ENCODE measurements around the gene BPHL.
"Not testable (repeated sequence)": the region's sequence is repeated elsewhere in the genome, so short reads cannot be mapped to it uniquely, and the experiment has no call there.

The BPHL gene

DNA sequence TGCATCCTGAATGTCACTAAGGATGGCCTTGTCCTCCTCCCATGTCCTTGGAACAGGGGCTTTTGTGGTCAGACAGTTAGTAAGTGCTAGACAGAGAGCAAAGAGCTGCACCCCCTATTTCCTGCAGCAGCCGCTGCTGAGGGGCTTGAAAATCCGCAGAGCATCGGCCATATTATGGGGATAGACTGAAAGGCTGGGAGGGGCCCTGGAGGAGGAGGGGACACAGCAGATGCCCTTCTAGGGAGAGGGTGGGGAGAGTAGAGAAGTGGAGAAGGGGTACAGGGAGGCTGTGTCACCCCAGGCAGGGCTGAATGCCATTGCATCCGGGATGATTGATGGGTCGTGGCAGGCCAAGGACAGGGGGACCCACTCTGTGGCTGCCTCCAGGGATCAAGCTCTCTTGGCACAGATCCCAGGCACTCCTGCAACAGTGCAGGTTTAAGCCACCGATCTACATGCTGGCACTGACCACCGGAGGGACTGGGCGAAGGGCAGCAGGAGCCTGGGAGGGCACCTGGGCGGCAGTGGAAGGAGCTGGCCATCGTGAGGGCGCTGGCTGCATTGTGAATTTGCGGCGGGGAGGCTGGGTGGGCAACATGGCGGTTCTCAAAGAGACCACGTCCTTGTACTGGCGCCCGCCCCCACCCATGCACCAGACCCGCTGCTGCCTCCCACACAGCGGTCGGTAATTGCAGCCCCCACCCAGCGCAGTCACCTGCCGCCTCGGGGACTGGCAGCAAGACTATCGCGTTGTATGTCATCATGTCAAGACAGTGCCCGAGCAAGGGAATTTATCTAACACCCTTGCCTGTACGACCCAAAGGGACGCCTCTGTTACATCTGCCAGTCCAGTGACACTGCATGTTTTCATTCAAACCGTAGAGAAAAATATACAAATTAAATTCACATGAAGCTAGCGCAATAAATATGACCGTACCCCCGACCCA, 37.9 kb downstream of the BPHL start:
- not testable (repeated sequence) for DNase-seq (ENCODE audit: low read depth in 2 of 2)

DNA sequence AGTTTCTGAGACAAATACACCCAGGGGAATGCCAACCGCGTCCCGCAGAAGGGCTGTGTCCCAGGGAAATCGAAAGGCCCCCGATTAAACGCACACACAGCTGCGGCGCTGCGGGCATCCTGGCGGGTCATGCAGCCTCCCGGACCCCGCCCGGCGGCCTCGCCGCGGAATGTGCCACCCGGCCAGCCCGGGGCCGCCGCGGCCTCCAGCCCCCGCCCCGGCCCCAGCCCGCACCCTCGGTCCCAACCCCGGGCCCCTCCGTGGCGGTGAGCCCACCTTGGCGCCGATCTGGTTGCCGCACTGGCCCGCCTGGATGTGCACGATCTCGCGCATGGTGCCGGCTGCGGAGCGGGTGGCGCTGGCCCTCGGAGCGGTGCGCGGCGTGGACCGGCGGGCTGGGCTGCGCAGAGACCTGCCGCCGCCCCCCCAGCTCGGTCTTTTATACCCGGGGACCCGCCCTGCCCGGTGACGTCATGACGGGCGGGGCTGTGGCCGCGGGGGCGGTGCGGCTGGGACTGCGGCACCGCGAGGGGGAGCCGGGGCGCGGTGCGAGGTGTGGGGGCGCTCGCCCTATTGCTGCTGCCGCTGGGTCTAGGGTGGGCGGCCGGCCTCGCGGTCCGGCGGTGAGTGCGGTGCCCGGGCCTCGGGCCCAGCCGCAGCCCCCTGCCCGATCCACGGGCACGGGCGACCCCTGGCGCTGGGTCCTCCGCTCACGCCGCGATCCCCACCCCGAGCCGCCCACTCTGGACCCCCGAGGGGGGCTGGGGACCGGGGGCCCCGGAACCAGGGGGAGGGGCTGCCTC, 38.8 kb downstream of the BPHL start, which contains the start of gene TUBB2A:
TUBB2A (minus strand) TSS at position 414 of the 803 bp plus-strand sequence; CDS start at position 333, 81 bp downstream.
- DNase-seq (ENCODE audit: low read depth in 2 of 2), result peak; percentile 62 to 68

GRCh38 chr6:3159805-3160781, 41.6 kb downstream of the BPHL start:
- DNase-seq (ENCODE audit: low read depth in 2 of 2), result no peak

GRCh38 chr6:3162067-3162497, 43.6 kb downstream of the BPHL start:
- DNase-seq (ENCODE audit: low read depth in 2 of 2), result no peak

GRCh38 chr6:3162565-3163247, 44.2 kb downstream of the BPHL start:
- DNase-seq (ENCODE audit: low read depth in 2 of 2), result peak in 1 of 2 experiments; percentile 45

DNA sequence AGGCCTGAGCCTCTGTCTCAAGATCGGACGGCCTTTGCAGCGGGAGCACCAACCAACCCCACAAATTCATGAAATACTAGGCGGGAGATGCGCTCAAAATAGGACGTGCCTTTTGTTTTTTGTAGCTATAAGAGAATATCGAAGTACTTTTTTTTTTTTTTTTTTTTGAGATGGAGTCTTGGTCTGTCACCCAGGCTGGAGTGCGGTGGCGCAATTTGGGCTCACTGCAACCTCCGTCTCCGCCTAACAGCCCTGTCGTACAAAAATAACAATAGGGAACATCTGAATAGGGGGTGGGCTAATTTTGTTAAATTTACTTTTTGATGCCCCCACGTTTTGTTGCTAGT, 44.7 kb downstream of the BPHL start:
- DNase-seq (ENCODE audit: low read depth in 2 of 2), result no peak

DNA sequence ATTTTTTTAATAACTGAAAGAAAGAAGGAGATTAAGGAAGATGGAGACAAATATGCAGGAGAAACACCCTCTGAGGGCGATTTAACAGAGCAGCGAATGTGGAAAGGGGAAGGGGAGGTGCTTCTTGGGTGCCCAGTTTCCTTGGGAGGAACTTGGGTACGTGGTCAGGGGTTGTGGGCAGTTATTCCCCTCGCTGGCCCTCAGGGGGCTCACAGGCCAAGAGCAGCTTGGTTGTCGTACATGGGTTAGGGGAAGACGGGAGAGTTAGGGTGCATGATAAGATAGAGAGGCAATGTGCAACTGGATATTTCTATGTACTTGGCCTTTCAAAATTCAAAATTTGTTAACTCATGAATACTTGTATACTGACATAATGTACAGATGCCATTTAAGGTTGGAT, 45.9 kb downstream of the BPHL start:
- no peak for DNase-seq (ENCODE audit: low read depth in 2 of 2)

- DNase-seq (ENCODE audit: low read depth in 2 of 2), result no peak
Observed at GRCh38 chr6:3165631-3166534, 47.4 kb downstream of the BPHL start.

- not testable (repeated sequence) for DNase-seq (ENCODE audit: low read depth in 2 of 2)
Observed at GRCh38 chr6:3166535-3167225, 48.2 kb downstream of the BPHL start.

GRCh38 chr6:3168046-3168445, 49.5 kb downstream of the BPHL start:
- not testable (repeated sequence) for DNase-seq (ENCODE audit: low read depth in 2 of 2)

DNA sequence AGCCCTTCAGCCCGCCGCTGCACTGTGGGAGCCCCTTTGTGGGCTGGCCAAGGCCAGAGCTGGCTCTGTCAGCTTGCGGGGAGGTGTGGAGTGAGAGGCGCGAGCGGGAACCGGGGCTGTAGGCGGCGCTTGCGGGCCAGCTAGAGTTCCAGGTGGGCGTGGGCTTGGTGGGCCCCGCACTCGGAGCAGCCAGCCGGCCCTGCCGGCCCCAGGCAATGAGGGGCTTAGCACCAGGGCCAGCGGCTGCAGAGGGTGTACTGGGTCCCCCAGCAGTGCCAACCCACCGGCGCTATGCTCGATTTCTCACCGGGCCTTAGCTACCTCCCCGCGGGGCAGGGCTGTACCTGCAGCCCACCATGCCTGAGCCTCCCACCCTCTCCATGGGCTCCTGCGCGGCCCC, 52.2 kb downstream of the BPHL start:
- not testable (repeated sequence) for DNase-seq (ENCODE audit: low read depth in 2 of 2)

DNA sequence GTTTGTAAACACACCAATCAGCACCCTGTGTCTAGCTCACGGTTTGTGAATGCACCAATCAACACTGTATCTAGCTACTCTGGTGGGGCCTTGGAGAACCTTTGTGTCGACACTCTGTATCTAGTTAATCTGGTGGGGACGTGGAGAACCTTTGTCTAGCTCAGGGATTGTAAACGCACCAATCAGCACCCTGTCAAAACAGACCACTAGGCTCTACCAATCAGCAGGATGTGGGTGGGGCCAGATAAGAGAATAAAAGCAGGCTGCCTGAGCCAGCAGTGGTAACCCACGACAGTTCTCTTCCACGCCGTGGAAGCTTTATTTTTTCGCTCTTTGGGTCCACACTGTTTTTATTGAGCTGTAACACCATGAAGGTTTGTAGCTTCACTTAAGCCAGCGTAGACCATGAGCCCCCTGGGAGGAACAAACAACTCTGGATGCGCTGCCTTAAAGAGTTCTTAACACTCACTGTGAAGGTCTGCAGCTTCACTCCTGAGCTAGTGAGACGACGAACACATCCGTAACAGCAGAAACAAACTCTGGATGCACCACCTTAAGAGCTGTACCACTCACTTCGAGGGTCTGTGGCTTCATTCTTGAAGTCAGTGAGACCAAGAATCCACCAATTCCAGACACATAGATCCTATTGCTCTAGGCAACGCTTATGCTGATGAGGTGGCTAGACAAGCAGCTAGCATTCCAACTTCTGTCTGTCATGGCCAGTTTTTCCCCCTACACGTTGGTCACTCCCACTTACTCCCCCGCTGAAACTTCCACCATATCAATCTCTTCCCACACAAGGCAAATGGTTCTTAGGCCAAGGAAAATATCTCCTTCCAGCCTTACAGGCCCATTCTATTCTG, 53.0 kb downstream of the BPHL start:
- DNase-seq (ENCODE audit: low read depth in 2 of 2), result not testable (repeated sequence)

DNA sequence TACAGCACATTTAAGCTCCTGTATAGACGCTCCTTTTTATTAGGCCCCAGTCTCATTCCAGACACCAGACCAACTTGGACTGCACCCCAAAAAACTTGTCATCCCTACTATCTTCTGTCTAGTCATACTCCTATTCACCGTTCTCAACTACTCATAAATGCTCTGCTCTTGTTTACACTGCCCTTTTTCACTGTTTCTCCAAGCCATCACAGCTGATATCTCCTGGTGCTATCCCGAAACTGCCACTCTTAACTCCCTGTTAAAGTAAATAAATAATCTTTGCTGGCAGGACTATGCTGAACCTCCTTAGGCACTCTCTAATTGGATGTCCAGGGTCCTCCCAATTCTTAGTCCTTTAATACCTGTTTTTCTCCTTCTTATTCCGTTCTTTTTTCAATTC, 54.3 kb downstream of the BPHL start:
- not testable (repeated sequence) for DNase-seq (ENCODE audit: low read depth in 2 of 2)

- DNase-seq (ENCODE audit: low read depth in 2 of 2), result not testable (repeated sequence)
Observed at GRCh38 chr6:3173636-3174089, 55.2 kb downstream of the BPHL start.

- DNase-seq (ENCODE audit: low read depth in 2 of 2), result no peak
Observed at GRCh38 chr6:3175715-3176402, 57.3 kb downstream of the BPHL start.

GRCh38 chr6:3176562-3177355, 58.2 kb downstream of the BPHL start:
- peak; percentile 55 to 59 for DNase-seq (ENCODE audit: low read depth in 2 of 2)

Data from fibroblast of skin of left biceps (primary cell).